ENCODE measurements around the gene DAB2.

GRCh38 chr5:39342460-39342859 lies 82.3 kb downstream of the DAB2 start:
- TF ChIP-seq CTCF (IDR thresholded peaks at IDR 0.05) (no peak), EP300 (IDR thresholded peaks at IDR 0.05) (no peak)
